Testis (tissue), 2 donors: ENCODE measurements around the gene RAB11A.

Experiments used
- POLR2A ChIP-seq: fragments of 450-650 bp; IDR thresholded peaks from one replicate; pipeline ENCODE4 v1.6.1; 2017; ENCODE audit warnings: antibody characterized with exemption, mild to moderate bottlenecking, moderate library complexity
- TF ChIP-seq, protein P1 (sequence below), 3 experiments: fragments of 450-650 bp in 2 of 3; fragments of 200-600 bp in 1 of 3; sonication (generic) in 1 of 3; IDR thresholded peaks; one replicate each; pipeline ENCODE4 v1.5.1; 2016 to 2019; ENCODE audit warnings: antibody characterized with exemption in 3 of 3, mild to moderate bottlenecking in 2 of 3, moderate library complexity in 1 of 3

DNA sequence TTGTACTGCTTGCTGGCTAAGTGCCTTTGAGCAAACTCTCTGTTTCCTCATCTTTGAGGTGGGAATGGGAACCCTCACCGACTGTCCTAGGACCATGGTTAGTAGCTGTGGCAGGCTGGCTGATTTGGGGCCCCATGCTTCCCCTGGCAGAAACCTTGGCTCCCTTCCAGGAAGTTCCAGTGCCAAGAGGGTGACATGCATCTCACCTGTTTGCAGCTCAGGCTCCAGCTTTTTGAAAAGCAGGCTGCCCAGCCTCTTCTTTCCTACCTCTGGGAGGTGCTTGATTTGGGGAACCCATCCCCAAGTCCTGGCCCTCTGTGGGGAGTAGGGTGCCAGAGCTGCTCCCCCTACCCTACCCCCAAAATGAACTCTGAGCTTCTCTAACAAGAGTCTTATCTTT, 50.8 kb downstream of the RAB11A start:
- TF ChIP-seq, protein P1, sequence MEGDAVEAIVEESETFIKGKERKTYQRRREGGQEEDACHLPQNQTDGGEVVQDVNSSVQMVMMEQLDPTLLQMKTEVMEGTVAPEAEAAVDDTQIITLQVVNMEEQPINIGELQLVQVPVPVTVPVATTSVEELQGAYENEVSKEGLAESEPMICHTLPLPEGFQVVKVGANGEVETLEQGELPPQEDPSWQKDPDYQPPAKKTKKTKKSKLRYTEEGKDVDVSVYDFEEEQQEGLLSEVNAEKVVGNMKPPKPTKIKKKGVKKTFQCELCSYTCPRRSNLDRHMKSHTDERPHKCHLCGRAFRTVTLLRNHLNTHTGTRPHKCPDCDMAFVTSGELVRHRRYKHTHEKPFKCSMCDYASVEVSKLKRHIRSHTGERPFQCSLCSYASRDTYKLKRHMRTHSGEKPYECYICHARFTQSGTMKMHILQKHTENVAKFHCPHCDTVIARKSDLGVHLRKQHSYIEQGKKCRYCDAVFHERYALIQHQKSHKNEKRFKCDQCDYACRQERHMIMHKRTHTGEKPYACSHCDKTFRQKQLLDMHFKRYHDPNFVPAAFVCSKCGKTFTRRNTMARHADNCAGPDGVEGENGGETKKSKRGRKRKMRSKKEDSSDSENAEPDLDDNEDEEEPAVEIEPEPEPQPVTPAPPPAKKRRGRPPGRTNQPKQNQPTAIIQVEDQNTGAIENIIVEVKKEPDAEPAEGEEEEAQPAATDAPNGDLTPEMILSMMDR (IDR thresholded peaks at IDR 0.05) = no peak
- no peak for TF ChIP-seq POLR2A
